Measurements from ENCODE around the gene IQCK. TPM values are rescaled to one million over a fixed set of nuclear protein-coding genes. Genes with fewer than 3 reads are reported as not detected.

Gene IQCK
- total RNA-seq, 1 donor from 2014 or later: 19.9 TPM

GRCh38 chr16:19769239-19769638 lies 51.2 kb downstream of the IQCK start:
- DNase-seq (ENCODE audit: low read depth): no peak
- Histone ChIP-seq H3K4me3 (ENCODE audit: low read depth, low read length) (no peak overlapping the region), H3K36me3 (ENCODE audit: control insufficient read depth, insufficient read depth, low read length) (no peaks in the 10 kb centered on the region), H3K27me3 (ENCODE audit: control insufficient read depth, insufficient read depth, low read length) (no peaks in the 10 kb centered on the region)
- TF ChIP-seq CTCF (IDR thresholded peaks at IDR 0.05; ENCODE audit: insufficient read depth, low read length, poor library complexity, severe bottlenecking): no peak

DNA sequence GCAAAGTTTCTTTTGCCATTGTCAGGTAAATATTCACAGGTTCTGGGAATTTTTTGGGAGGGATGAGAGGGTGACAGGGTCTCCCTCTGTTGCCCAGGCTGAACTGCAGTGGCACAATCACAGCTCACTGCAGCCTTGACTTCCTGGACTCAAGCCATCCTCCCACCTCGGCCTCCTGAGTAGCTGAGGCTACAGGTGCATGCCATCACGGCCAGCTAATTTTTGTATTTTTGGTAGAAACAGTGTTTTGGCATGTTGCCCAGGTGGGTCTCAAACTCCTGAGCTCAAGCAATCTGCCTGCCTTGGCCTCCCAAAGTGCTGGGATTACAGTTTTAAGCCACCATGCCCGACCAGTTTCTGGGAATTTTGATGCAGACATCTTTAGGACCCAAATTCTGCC lies 53.0 kb downstream of the IQCK start:
- Histone ChIP-seq H3K4me3 (ENCODE audit: low read depth, low read length) (no peak overlapping the region), H3K36me3 (ENCODE audit: control insufficient read depth, insufficient read depth, low read length) (no peaks in the 10 kb centered on the region), H3K27me3 (ENCODE audit: control insufficient read depth, insufficient read depth, low read length) (no peaks in the 10 kb centered on the region)
- no peak for TF ChIP-seq CTCF (IDR thresholded peaks at IDR 0.05; ENCODE audit: insufficient read depth, low read length, poor library complexity, severe bottlenecking)
- no peak for DNase-seq (ENCODE audit: low read depth)

GRCh38 chr16:19771796-19772195 lies 53.7 kb downstream of the IQCK start:
- Histone ChIP-seq H3K36me3 (ENCODE audit: control insufficient read depth, insufficient read depth, low read length) (no peaks in the 10 kb centered on the region), H3K27me3 (ENCODE audit: control insufficient read depth, insufficient read depth, low read length) (no peaks in the 10 kb centered on the region), H3K4me3 (ENCODE audit: low read depth, low read length) (no peak overlapping the region)
- TF ChIP-seq CTCF (IDR thresholded peaks at IDR 0.05; ENCODE audit: insufficient read depth, low read length, poor library complexity, severe bottlenecking): no peak
- DNase-seq (ENCODE audit: low read depth): no peak

DNA sequence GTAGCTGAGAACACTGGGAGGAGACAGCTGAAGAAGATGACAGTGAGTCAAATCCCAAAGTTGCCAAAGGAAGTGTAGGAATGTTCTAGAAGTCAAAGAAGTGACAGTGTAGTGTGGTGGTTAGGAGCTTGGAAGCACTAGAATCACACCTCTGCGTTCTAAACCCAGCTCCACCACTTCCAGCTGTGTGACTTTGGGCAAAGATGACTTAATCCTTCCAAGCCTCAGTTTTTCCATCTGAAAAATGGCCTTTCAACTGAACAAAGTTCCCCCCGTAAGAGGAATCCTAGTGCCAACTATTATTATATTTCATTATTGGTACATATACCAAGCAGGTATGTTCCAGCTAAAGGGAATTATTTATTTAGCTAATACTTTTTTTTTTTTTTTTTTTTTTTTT lies 56.0 kb downstream of the IQCK start:
- no peak for TF ChIP-seq CTCF (IDR thresholded peaks at IDR 0.05; ENCODE audit: insufficient read depth, low read length, poor library complexity, severe bottlenecking)
- Histone ChIP-seq H3K36me3 (ENCODE audit: control insufficient read depth, insufficient read depth, low read length) (no peaks in the 10 kb centered on the region), H3K4me3 (ENCODE audit: low read depth, low read length) (no peak overlapping the region), H3K27me3 (ENCODE audit: control insufficient read depth, insufficient read depth, low read length) (no peaks in the 10 kb centered on the region)
- DNase-seq (ENCODE audit: low read depth): no peak

- no peak overlapping the region for H3K4me3 ChIP-seq (ENCODE audit: low read depth, low read length)
- TF ChIP-seq CTCF (IDR thresholded peaks at IDR 0.05; ENCODE audit: insufficient read depth, low read length, poor library complexity, severe bottlenecking): no peak
- no peak for DNase-seq (ENCODE audit: low read depth)
- no peaks in the 10 kb centered on the region for H3K36me3 ChIP-seq (ENCODE audit: control insufficient read depth, insufficient read depth, low read length)
- H3K27me3 ChIP-seq (ENCODE audit: control insufficient read depth, insufficient read depth, low read length): no peaks in the 10 kb centered on the region
These were observed 58.1 kb downstream of the IQCK start for GRCh38 chr16:19776147-19776546.

GRCh38 chr16:19776565-19776964 lies 58.5 kb downstream of the IQCK start:
- DNase-seq (ENCODE audit: low read depth): no peak
- TF ChIP-seq CTCF (IDR thresholded peaks at IDR 0.05; ENCODE audit: insufficient read depth, low read length, poor library complexity, severe bottlenecking): no peak
- Histone ChIP-seq H3K27me3 (ENCODE audit: control insufficient read depth, insufficient read depth, low read length) (no peaks in the 10 kb centered on the region), H3K36me3 (ENCODE audit: control insufficient read depth, insufficient read depth, low read length) (no peaks in the 10 kb centered on the region), H3K4me3 (ENCODE audit: low read depth, low read length) (no peak overlapping the region)

Data from kidney epithelial cell (primary cell).